OCI-LY3 (cell line): ENCODE results near the gene GDF2.

Source experiments
- H2AFZ ChIP-seq: fragments of 200-600, 300-600 bp; shearing (Covaris generic); 2 replicates; pipeline ENCODE4 v1.6.0; 2014; ENCODE audit warnings: antibody characterized with exemption, low read depth, low read length
- H3K27ac ChIP-seq: fragments of 200-600, 300-600 bp; sonication (generic); 2 replicates; pipeline ENCODE4 v1.5.1; 2014; ENCODE audit warnings: mild to moderate bottlenecking, low read length, moderate library complexity, mixed read lengths
- H3K27me3 ChIP-seq: fragments of 200-600, 300-600 bp; sonication (generic); 2 replicates; pipeline ENCODE4 v1.6.1; 2014; ENCODE audit warnings: low read depth, low read length, mixed read lengths
- H3K36me3 ChIP-seq: fragments of 200-600, 300-600 bp; sonication (generic); replicated peaks from 2 replicates; pipeline ENCODE3; 2014; ENCODE audit warnings: low read depth, low read length, mixed read lengths
- H3K4me1 ChIP-seq: fragments of 300-600, 200-600 bp; sonication (generic); 2 replicates; pipeline ENCODE4 v1.6.1; 2014; ENCODE audit warnings: low read length, mixed read lengths
- H3K4me2 ChIP-seq: fragments of 200-600, 300-600 bp; sonication (generic); 2 replicates; pipeline ENCODE4 v1.6.1; 2014; ENCODE audit warnings: low read length, mixed read lengths
- H3K4me3 ChIP-seq: fragments of 300-600, 200-600 bp; sonication (generic); 2 replicates; pipeline ENCODE4 v1.5.1; 2014; ENCODE audit warnings: antibody characterized with exemption, mild to moderate bottlenecking, low read length, moderate library complexity
- H3K79me2 ChIP-seq: fragments of 300-600, 200-600 bp; shearing (Covaris generic); 2 replicates; pipeline ENCODE4 v1.6.1; 2014; ENCODE audit warnings: mild to moderate bottlenecking, low read length, mixed read lengths
- H3K9ac ChIP-seq: fragments of 300-600, 200-600 bp; shearing (Covaris generic); 2 replicates; pipeline ENCODE4 v1.6.0; 2014; ENCODE audit warnings: mild to moderate bottlenecking, low read length, moderate library complexity
- H3K9me3 ChIP-seq: fragments of 200-600, 300-600 bp; shearing (Covaris generic); 2 replicates; pipeline ENCODE4 v1.6.1; 2014; ENCODE audit warnings: low read length, mixed read lengths; ENCODE audit not compliant: insufficient read depth
- H4K20me1 ChIP-seq: fragments of 200-600, 300-600 bp; sonication (generic); 2 replicates; pipeline ENCODE4 v1.6.1; 2016; ENCODE audit warnings: low read length, mixed read lengths; ENCODE audit not compliant: insufficient read depth
- EZH2phosphoT487 ChIP-seq: fragments of 200-600 bp; shearing (Covaris generic); IDR thresholded peaks from 2 replicates; pipeline ENCODE4 v1.6.1; 2018; ENCODE audit warnings: antibody characterized with exemption, mixed run types, low read depth
- TF ChIP-seq, protein P1 (sequence below): fragments of 200-600, 300-600 bp; sonication (generic); IDR thresholded peaks from 2 replicates; pipeline ENCODE4 v1.5.1; 2014; ENCODE audit warnings: antibody characterized with exemption, low read length, low read depth

GDF2 gene

DNA sequence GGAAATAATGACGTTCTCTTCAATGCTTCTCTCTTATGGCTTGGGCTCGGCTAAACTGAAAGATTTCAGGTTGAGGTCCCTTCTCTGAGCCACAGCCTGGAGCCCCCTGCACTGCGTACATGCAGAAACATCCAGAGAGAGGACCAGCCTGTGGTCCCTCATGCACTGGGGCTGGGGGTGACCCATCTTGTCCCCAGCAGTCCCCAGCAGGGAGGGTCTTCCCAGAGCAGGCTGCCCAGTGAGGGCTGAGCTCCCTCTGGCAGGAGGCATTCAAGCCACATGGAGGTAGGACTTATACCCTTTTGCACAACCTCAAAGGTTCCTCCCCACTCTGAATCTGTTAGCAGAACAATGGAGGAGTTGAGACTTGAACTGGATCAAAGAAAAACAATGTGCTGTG lies 14.9 kb upstream of the GDF2 start:
- Histone ChIP-seq H3K9me3 (no peaks in the 10 kb centered on the region), H3K27ac (no peak overlapping the region), H4K20me1 (no peaks in the 10 kb centered on the region), H3K36me3 (no peaks in the 10 kb centered on the region), H3K4me3 (no peak overlapping the region), H3K4me2 (no peak overlapping the region), H3K4me1 (peaks cover 8% of the 10 kb centered on the region), H3K79me2 (no peaks in the 10 kb centered on the region), H3K27me3 (no peaks in the 10 kb centered on the region), H2AFZ (no peak overlapping the region), H3K9ac (no peak overlapping the region)
- TF ChIP-seq, protein P1, sequence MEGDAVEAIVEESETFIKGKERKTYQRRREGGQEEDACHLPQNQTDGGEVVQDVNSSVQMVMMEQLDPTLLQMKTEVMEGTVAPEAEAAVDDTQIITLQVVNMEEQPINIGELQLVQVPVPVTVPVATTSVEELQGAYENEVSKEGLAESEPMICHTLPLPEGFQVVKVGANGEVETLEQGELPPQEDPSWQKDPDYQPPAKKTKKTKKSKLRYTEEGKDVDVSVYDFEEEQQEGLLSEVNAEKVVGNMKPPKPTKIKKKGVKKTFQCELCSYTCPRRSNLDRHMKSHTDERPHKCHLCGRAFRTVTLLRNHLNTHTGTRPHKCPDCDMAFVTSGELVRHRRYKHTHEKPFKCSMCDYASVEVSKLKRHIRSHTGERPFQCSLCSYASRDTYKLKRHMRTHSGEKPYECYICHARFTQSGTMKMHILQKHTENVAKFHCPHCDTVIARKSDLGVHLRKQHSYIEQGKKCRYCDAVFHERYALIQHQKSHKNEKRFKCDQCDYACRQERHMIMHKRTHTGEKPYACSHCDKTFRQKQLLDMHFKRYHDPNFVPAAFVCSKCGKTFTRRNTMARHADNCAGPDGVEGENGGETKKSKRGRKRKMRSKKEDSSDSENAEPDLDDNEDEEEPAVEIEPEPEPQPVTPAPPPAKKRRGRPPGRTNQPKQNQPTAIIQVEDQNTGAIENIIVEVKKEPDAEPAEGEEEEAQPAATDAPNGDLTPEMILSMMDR, result no peak
- TF ChIP-seq EZH2phosphoT487, result no peak

DNA sequence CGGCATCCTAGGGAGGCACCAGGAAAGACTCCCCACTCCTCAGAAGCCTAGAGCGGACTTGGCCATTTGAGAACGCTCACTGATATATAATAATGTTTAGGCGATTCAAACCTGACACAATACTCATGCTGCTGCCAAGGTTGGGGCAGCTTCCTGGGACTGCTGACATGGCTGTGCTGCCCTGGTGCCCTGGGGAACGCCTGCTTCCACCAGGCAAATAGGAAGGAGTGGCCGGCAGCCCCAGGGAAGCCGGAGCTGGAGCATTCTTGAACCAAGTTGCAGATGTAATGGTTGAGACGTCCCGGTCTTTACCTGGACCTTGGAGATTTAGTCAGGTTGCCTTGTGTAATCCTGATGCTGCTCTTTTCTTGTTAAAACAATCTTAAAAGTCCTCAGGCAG lies 13.5 kb upstream of the GDF2 start:
- Histone ChIP-seq H3K36me3 (no peaks in the 10 kb centered on the region), H3K4me1 (peaks cover 8% of the 10 kb centered on the region), H3K27ac (no peak overlapping the region), H3K27me3 (no peaks in the 10 kb centered on the region), H4K20me1 (no peaks in the 10 kb centered on the region), H3K9me3 (no peaks in the 10 kb centered on the region), H3K4me2 (no peak overlapping the region), H3K79me2 (no peaks in the 10 kb centered on the region), H2AFZ (no peak overlapping the region), H3K9ac (no peak overlapping the region), H3K4me3 (no peak overlapping the region)
- TF ChIP-seq, protein P1, result no peak
- no peak for TF ChIP-seq EZH2phosphoT487

DNA sequence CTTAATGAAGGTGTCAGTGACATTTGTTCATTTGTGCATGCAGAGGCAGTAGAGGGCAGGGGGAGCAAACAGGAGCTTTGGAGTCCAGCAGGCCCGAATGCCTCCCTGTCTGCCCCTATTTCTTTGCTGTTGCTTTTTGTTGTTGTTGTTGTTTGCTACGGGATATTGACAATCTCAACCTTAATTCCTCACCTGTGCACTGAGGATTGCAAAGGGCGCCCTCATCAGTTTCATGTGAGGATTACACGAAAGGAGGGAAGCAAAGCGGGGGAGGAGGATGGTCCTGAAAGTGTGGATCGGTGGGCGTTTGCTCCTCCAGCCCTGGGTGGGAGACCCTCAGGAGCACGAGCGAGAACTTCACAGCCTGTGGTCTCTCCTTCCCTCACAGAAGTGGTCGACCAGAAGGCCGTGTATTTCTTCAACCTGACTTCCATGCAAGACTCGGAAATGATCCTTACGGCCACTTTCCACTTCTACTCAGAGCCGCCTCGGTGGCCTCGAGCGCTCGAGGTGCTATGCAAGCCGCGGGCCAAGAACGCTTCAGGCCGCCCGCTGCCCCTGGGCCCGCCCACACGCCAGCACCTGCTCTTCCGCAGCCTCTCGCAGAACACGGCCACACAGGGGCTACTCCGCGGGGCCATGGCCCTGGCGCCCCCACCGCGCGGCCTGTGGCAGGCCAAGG lies 12.7 kb upstream of the GDF2 start:
- no peak overlapping the region for H3K4me2 ChIP-seq
- no peak for TF ChIP-seq EZH2phosphoT487
- TF ChIP-seq, protein P1, result peak; percentile 46
- H3K9me3 ChIP-seq, result no peaks in the 10 kb centered on the region

DNA sequence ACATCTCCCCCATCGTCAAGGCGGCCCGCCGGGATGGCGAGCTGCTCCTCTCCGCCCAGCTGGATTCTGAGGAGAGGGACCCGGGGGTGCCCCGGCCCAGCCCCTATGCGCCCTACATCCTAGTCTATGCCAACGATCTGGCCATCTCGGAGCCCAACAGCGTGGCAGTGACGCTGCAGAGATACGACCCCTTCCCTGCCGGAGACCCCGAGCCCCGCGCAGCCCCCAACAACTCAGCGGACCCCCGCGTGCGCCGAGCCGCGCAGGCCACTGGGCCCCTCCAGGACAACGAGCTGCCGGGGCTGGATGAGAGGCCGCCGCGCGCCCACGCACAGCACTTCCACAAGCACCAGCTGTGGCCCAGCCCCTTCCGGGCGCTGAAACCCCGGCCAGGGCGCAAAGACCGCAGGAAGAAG lies 12.2 kb upstream of the GDF2 start:
- Histone ChIP-seq H3K4me1 (peaks cover 8% of the 10 kb centered on the region), H3K27me3 (no peaks in the 10 kb centered on the region), H2AFZ (no peak overlapping the region), H3K4me2 (no peak overlapping the region), H4K20me1 (no peaks in the 10 kb centered on the region), H3K36me3 (no peaks in the 10 kb centered on the region), H3K9ac (no peak overlapping the region), H3K9me3 (no peaks in the 10 kb centered on the region), H3K27ac (no peak overlapping the region), H3K79me2 (no peaks in the 10 kb centered on the region), H3K4me3 (no peak overlapping the region)
- TF ChIP-seq, protein P1, result no peak
- TF ChIP-seq EZH2phosphoT487, result no peak

More for the DNA sequence above, 12.7 kb upstream of the GDF2 start:
- Histone ChIP-seq H3K4me3 (no peak overlapping the region), H3K79me2 (no peaks in the 10 kb centered on the region), H3K9ac (no peak overlapping the region), H3K27me3 (no peaks in the 10 kb centered on the region), H2AFZ (no peak overlapping the region), H3K4me1 (peaks cover 8% of the 10 kb centered on the region), H4K20me1 (no peaks in the 10 kb centered on the region), H3K36me3 (no peaks in the 10 kb centered on the region), H3K27ac (no peak overlapping the region)
